ENCODE data around the gene TRIM10.

- TF ChIP-seq CTCF (IDR thresholded peaks at IDR 0.05) (no peak), EP300 (IDR thresholded peaks at IDR 0.05) (no peak)
Observed at GRCh38 chr6:30145818-30146217, 15.2 kb downstream of the TRIM10 start.

Measured in gastroesophageal sphincter (tissue), 3 donors.